ENCODE measurements around the gene CCT7. TPM values are rescaled to one million over a fixed set of nuclear protein-coding genes. Genes with fewer than 3 reads are reported as not detected.

CCT7 gene
- total and polyA plus RNA-seq, 4 donors, result 128 to 157 (median 143) TPM

DNA sequence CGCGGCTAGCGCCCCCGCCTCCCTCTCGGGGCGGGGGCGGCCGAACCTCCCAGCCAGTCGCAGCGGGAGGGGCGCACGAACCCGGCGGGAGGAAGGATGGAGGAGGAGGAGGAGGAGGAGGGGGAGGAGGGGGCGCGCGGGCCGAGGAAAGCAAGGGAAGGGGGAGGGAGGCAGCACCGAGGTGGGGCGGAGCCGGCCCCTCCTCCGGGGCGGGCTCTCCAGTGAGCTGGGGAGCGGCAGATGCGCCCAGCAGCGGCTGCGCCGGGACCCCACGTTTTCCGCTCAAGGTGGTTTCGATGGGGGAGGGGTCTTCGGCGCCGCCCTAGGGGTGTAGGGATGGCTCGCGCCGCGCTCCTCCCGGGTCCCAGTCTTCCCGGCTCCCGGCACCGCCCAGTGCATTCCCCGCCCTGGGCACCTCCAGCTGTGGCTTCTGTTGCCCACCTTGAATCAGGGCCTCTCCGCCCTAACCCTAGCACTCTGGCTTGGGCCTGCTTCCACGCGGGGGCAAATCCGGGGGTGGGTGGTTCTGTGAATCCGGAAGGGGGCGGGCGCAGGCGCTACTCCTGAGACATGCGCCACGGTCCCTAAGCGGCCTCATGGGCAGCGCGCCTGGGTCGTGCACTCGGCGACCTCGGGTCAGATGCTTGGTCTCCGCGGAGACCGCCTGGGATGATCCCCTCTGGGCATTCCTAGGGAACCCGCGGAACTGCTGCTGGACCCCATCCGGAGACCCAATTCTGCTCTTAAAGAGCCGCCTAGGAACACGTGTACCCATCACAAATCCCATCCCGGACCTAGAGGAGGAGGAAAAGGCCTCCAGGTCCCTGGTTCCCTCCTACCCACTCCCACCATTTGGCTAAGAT is 50.4 kb downstream of the CCT7 start, which contains the start of gene FBXO41:
FBXO41 (minus strand) TSS at position 183 of the 863 bp plus-strand sequence. CDS start 14,848 bp downstream, outside the sequence.
- no peaks in the 10 kb centered on the region for H3K36me3 ChIP-seq (ENCODE audit: control insufficient read depth in 1 of 2, insufficient read depth in 2 of 2, low read length in 1 of 2)
- 1 to 2% methylated on average over 52 to 69 of the region's 69 CpGs for WGBS, 2 donors
- no peaks in the 10 kb centered on the region for H3K4me1 ChIP-seq (ENCODE audit: control insufficient read depth in 1 of 2, insufficient read depth in 2 of 2, low read length in 2 of 2)
- peak within 1 kb of the TSS; percentile 2 to 56 for H3K4me3 ChIP-seq (ENCODE audit: low read length in 2 of 2)
- peaks cover 1% of the 10 kb centered on the region for H3K9me3 ChIP-seq (ENCODE audit: control insufficient read depth, low read length)
- no peak within 1 kb of the TSS for H3K27ac ChIP-seq (ENCODE audit: low read depth in 1 of 2, low read length in 2 of 2)
- peak; percentile 42 for ATAC-seq (ENCODE audit: low FRiP score)
- H3K27me3 ChIP-seq (ENCODE audit: control insufficient read depth in 1 of 2, insufficient read depth in 2 of 2, low read length in 1 of 2), result no peaks in the 10 kb centered on the region
- DNase-seq, result no peak
- intact Hi-C loops (cut with DNase I), result no loop called here

DNA sequence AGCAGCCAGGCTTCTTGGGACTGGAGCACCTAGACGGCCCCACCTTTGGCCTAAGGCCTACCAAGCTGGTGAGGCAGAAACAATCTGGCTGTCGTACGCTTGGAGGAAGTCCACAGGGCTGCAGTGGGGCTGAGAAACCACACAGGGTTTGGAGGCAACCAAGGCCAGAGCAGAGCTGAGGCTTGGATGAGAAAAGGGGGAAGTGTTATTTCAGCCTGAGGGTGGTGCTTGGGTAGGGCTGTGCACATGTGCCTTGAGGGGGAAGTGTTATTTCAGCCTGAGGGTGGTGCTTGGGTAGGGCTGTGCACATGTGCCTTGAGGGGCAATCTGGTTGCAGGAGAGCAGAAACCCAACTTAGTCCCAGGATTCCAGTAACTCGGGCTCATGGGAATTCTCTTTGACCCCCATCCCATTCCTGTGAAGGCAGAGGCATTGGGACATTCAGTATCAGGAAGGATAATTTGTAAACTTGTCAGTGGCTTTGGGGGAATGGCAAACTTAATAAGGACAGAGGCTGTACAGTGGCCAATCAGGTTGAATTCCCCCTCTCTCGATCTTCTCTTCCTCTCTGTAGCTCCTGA is 51.1 kb downstream of the CCT7 start:
- no peaks in the 10 kb centered on the region for H3K36me3 ChIP-seq (ENCODE audit: control insufficient read depth in 1 of 2, insufficient read depth in 2 of 2, low read length in 1 of 2)
- no peaks in the 10 kb centered on the region for H3K4me1 ChIP-seq (ENCODE audit: control insufficient read depth in 1 of 2, insufficient read depth in 2 of 2, low read length in 2 of 2)
- H3K9me3 ChIP-seq (ENCODE audit: control insufficient read depth, low read length), result peaks cover 1% of the 10 kb centered on the region
- WGBS, 2 donors, result 40 to 45% methylated on average over 5 of the region's 5 CpGs
- no peak overlapping the region for H3K27ac ChIP-seq (ENCODE audit: low read depth in 1 of 2, low read length in 2 of 2)
- no peaks in the 10 kb centered on the region for H3K27me3 ChIP-seq (ENCODE audit: control insufficient read depth in 1 of 2, insufficient read depth in 2 of 2, low read length in 1 of 2)
- DNase-seq (no peak), ATAC-seq (ENCODE audit: low FRiP score) (peak; percentile 12)
- intact Hi-C loops (cut with DNase I), result no loop called here
- no peak overlapping the region for H3K4me3 ChIP-seq (ENCODE audit: low read length in 2 of 2)

DNA sequence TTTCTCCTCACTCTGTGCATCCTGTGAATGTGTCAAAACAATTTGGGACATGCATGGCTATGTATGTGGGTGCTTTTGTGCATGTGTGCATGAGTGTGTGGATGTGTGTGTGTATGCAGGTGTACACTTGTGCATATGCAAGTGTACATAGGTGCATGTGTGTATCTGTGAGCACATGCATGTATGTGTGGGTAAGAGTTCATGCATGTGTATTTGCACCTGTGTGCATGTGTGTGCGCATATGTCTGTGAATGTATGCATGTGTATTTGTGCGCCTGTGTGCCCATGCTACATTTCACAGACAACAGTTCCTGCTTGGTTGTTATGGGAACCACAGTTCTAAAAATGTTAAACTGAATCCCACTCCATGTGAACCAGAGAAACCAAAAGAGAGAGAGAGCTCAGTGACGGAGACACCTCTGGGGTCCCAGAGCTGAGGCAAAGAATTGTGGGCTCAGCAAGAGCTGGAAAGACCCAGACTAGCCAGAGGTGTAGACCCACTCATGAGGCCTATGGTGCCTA is 52.1 kb downstream of the CCT7 start:
- Histone ChIP-seq H3K27me3 (ENCODE audit: control insufficient read depth in 1 of 2, insufficient read depth in 2 of 2, low read length in 1 of 2) (no peaks in the 10 kb centered on the region), H3K36me3 (ENCODE audit: control insufficient read depth in 1 of 2, insufficient read depth in 2 of 2, low read length in 1 of 2) (no peaks in the 10 kb centered on the region), H3K4me3 (ENCODE audit: low read length in 2 of 2) (no peak overlapping the region), H3K27ac (ENCODE audit: low read depth in 1 of 2, low read length in 2 of 2) (no peak overlapping the region), H3K9me3 (ENCODE audit: control insufficient read depth, low read length) (peaks cover 1% of the 10 kb centered on the region), H3K4me1 (ENCODE audit: control insufficient read depth in 1 of 2, insufficient read depth in 2 of 2, low read length in 2 of 2) (no peaks in the 10 kb centered on the region)
- WGBS, 2 donors, result 83 to 84% methylated on average over 3 of the region's 3 CpGs
- DNase-seq (no peak), ATAC-seq (ENCODE audit: low FRiP score) (no peak)
- intact Hi-C loops (cut with DNase I), result no loop called here

DNA sequence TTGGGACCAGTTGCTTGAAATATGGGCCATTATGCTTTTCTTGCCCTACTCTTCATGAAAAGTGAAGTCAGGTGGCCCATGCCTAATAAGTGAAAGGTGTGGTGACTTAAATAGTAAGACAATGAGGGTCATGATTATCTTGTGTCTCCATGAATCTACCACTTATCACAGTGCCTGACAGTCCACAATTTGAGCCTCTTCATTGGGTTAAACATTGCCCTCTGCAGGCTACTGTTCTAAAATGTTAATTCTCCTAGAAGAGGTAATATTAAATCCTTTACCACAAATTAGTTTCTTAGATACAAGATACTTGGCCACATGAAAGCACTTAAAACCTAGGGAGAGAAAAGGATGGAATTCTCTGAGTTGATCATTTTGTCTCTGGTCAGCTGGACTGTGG is 55.2 kb downstream of the CCT7 start:
- Histone ChIP-seq H3K27me3 (ENCODE audit: control insufficient read depth in 1 of 2, insufficient read depth in 2 of 2, low read length in 1 of 2) (no peaks in the 10 kb centered on the region), H3K9me3 (ENCODE audit: control insufficient read depth, low read length) (peaks cover 1% of the 10 kb centered on the region), H3K27ac (ENCODE audit: low read depth in 1 of 2, low read length in 2 of 2) (no peak overlapping the region), H3K36me3 (ENCODE audit: control insufficient read depth in 1 of 2, insufficient read depth in 2 of 2, low read length in 1 of 2) (no peaks in the 10 kb centered on the region), H3K4me1 (ENCODE audit: control insufficient read depth in 1 of 2, insufficient read depth in 2 of 2, low read length in 2 of 2) (no peaks in the 10 kb centered on the region), H3K4me3 (ENCODE audit: low read length in 2 of 2) (no peak overlapping the region)
- DNase-seq, result no peak
- no peak for ATAC-seq (ENCODE audit: low FRiP score)
- intact Hi-C loops (cut with DNase I), result no loop called here

DNA sequence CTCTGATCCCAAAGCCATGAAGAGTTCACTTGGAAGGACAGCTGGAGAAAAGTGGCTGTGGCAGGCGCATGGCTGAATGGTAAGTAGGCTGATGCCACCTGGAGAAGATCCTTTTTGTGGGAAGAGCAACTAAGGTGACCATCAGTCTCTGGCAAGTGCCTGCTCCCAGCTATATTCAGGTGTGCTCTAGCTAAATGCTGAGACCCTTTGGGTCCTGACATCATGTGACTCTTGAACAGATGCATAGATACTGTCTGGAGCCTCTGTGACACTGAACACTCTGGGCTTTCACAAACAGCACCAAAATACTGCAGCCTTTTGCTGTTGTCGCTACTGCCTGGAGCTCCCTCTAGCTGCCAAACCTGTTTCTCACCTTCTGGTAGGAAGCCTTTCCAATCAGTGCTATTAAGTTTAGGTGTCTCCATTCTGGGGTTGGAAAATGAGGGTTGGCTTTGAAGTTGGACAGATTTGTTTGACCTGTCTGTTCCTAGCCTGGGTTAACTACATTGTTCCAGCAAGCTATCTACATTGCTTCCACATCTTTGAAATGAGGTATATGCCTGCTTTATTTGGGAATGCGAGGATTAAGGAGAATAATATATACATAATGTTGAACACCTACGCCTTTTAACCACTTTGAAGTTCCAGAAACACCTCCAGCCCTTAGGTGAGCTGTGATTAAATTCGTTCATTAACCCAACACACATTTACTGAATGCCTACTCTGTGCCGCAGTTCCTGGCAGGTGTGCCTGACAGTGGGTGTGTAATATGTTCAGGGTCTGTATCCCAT is 56.1 kb downstream of the CCT7 start:
- WGBS, 2 donors, result 53% methylated on average over 6 of the region's 6 CpGs
- ATAC-seq (ENCODE audit: low FRiP score) (no peak), DNase-seq (no peak)
- Histone ChIP-seq H3K36me3 (ENCODE audit: control insufficient read depth in 1 of 2, insufficient read depth in 2 of 2, low read length in 1 of 2) (no peaks in the 10 kb centered on the region), H3K4me1 (ENCODE audit: control insufficient read depth in 1 of 2, insufficient read depth in 2 of 2, low read length in 2 of 2) (no peaks in the 10 kb centered on the region), H3K9me3 (ENCODE audit: control insufficient read depth, low read length) (peaks cover 1% of the 10 kb centered on the region), H3K27me3 (ENCODE audit: control insufficient read depth in 1 of 2, insufficient read depth in 2 of 2, low read length in 1 of 2) (no peaks in the 10 kb centered on the region), H3K27ac (ENCODE audit: low read depth in 1 of 2, low read length in 2 of 2) (no peak overlapping the region), H3K4me3 (ENCODE audit: low read length in 2 of 2) (no peak overlapping the region)
- intact Hi-C loops (cut with DNase I), result no loop called here

DNA sequence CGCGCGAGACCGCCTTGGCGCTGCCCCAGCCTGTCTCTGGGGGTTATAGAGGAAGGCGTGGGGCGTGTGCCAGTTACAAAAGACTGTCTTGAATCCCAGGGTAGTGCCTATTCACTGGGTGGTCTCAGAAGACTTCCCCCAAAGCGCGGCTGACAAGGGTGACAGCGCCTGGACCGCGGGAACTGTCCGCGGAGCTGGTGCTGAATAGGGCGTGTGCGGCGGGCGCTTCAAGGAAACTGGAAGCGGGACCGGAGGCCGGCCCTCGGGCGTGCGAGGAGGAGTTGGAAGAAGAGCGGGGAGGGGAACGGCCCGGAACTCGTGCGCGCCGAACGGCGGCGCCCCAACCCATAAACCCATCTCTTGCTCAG is 57.0 kb downstream of the CCT7 start:
- no peaks in the 10 kb centered on the region for H3K27me3 ChIP-seq (ENCODE audit: control insufficient read depth in 1 of 2, insufficient read depth in 2 of 2, low read length in 1 of 2)
- no peaks in the 10 kb centered on the region for H3K4me1 ChIP-seq (ENCODE audit: control insufficient read depth in 1 of 2, insufficient read depth in 2 of 2, low read length in 2 of 2)
- ATAC-seq (ENCODE audit: low FRiP score), result peak; percentile 64
- no peak overlapping the region for H3K4me3 ChIP-seq (ENCODE audit: low read length in 2 of 2)
- intact Hi-C loops (cut with DNase I), result no loop called here
- H3K27ac ChIP-seq (ENCODE audit: low read depth in 1 of 2, low read length in 2 of 2), result no peak overlapping the region
- H3K9me3 ChIP-seq (ENCODE audit: control insufficient read depth, low read length), result peaks cover under 1% of the 10 kb centered on the region
- peak; percentile 69 to 86 for DNase-seq
- H3K36me3 ChIP-seq (ENCODE audit: control insufficient read depth in 1 of 2, insufficient read depth in 2 of 2, low read length in 1 of 2), result no peaks in the 10 kb centered on the region
- 1 to 3% methylated on average over 28 to 34 of the region's 34 CpGs for WGBS, 2 donors

DNA sequence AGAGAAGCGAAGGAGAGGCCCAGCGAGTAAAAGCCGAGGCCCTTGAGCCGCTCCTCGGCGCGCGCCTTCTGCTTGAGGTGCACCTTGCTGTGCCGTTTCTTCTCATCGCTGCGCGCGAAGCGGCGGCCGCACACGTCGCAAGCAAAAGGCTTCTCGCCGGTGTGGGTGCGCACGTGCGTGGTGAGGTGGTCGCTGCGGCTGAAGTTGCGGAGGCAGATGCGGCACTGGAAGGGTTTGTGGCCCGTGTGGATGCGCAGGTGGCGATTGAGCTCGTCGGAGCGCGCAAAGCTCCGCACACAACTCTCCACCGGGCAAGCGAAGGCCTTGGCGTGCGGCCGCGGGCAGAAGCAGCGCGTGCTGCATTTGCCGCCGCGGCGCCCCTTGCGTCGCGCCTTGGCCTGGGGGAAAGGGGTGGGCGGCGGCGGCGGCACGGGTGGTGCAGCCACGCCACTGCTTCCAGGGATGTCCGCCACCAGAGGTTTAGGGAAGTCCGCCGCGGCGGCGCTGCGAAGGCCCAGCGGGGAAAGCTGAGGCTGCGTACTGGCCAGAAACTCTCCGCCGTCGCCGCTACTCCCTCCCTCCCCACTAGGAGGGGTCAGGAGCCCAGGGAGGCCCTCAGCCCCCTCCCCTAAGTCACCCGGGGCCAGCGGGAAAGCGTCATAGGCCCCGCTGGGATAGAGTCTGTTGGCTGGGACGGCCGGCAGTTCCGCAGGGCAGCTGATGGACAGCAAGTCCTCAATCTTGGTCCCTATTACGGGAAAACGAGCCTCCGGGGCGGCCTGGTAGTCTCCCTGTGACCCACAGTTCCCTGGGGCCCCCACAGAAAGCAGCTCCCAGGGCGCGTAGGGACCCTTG is 57.6 kb downstream of the CCT7 start:
- WGBS, 2 donors, result 1 to 2% methylated on average over 79 to 82 of the region's 82 CpGs
- no peak overlapping the region for H3K4me3 ChIP-seq (ENCODE audit: low read length in 2 of 2)
- peak; percentile 6 for ATAC-seq (ENCODE audit: low FRiP score)
- H3K27ac ChIP-seq (ENCODE audit: low read depth in 1 of 2, low read length in 2 of 2), result no peak overlapping the region
- peak in 1 of 2 donors; percentile 48 for DNase-seq
- H3K27me3 ChIP-seq (ENCODE audit: control insufficient read depth in 1 of 2, insufficient read depth in 2 of 2, low read length in 1 of 2), result no peaks in the 10 kb centered on the region
- no peaks in the 10 kb centered on the region for H3K4me1 ChIP-seq (ENCODE audit: control insufficient read depth in 1 of 2, insufficient read depth in 2 of 2, low read length in 2 of 2)
- intact Hi-C loops (cut with DNase I), result no loop called here
- H3K9me3 ChIP-seq (ENCODE audit: control insufficient read depth, low read length), result no peaks in the 10 kb centered on the region
- no peaks in the 10 kb centered on the region for H3K36me3 ChIP-seq (ENCODE audit: control insufficient read depth in 1 of 2, insufficient read depth in 2 of 2, low read length in 1 of 2)

DNA sequence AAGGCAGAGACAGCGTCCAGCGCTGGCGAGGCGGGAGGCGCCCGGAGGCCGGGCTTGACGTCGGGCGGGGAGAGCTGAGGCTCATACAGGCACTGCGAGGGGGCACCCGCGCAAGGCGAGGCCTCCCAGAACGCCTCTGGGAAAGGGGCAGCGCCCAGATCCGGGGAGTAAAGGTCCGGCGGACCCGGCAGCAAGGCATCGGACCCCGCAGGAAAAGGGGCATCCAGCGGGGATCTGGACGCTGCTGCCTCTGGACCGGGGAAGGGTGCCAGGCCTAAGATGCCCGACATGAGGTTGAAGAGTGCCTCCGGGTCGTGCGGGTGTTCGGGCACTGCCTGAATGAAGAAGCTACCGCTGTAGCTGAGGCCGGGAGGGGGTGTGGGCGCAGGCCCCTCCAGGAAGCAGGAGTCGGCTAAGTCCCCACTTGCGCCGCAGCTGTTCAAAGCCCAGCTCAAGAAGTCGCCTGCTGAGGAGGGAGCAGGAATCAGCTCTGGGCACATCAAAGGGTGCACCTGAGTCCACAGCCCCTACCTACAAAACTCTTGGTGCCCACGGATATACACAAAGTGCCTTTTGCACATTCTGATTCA is 58.3 kb downstream of the CCT7 start:
- intact Hi-C loops (cut with DNase I), result no loop called here
- no peak for ATAC-seq (ENCODE audit: low FRiP score)
- no peak overlapping the region for H3K27ac ChIP-seq (ENCODE audit: low read depth in 1 of 2, low read length in 2 of 2)
- DNase-seq, result no peak
- WGBS, 2 donors, result 4 to 5% methylated on average over 38 of the region's 38 CpGs
- no peaks in the 10 kb centered on the region for H3K27me3 ChIP-seq (ENCODE audit: control insufficient read depth in 1 of 2, insufficient read depth in 2 of 2, low read length in 1 of 2)
- no peaks in the 10 kb centered on the region for H3K4me1 ChIP-seq (ENCODE audit: control insufficient read depth in 1 of 2, insufficient read depth in 2 of 2, low read length in 2 of 2)
- no peaks in the 10 kb centered on the region for H3K36me3 ChIP-seq (ENCODE audit: control insufficient read depth in 1 of 2, insufficient read depth in 2 of 2, low read length in 1 of 2)
- no peaks in the 10 kb centered on the region for H3K9me3 ChIP-seq (ENCODE audit: control insufficient read depth, low read length)
- no peak overlapping the region for H3K4me3 ChIP-seq (ENCODE audit: low read length in 2 of 2)
